NT2/D1 (cell line): Measurements from ENCODE around the gene RBM38.

Experiments used
- SUZ12 ChIP-seq: IDR thresholded peaks from 2 replicates; pipeline ENCODE4 v1.6.1; 2011; ENCODE audit not compliant: insufficient read length, insufficient read depth; ENCODE audit errors: extremely low read depth
- YY1 ChIP-seq: IDR thresholded peaks from 2 replicates; pipeline ENCODE4 v1.6.1; 2011; ENCODE audit not compliant: insufficient read length, insufficient read depth
- ZNF274 ChIP-seq: IDR thresholded peaks from 2 replicates; pipeline ENCODE4 v1.6.1; 2011; ENCODE audit warnings: mild to moderate bottlenecking, low read depth, low read length

DNA sequence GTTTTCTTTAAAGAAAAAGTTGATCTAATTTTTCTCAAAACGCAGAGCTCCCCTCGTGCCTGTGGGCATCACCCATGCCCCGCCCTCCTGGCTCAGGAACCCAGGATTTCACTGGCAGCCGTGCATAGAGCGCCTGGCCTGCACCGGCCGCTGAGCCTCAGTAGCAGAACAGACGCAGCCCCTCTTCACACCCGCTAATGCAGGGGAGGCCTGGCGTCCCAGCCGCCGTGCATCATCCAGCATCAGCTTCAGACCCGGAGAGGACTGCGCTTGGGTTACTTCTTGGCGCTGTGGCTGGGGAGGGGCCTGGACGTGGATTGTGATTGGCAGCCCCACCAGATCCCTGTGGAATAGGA lies 18.1 kb downstream of the RBM38 start:
- TF ChIP-seq SUZ12 (no peak), YY1 (no peak), ZNF274 (no peak)
